Spleen (tissue), 7 donors: Measurements from ENCODE around the gene PGM2.

ENCODE experiments used
- POLR2A ChIP-seq, 3 donors: fragments of 450-650 bp; IDR thresholded peaks; one replicate each; pipeline ENCODE4 v1.5.1; 2017; ENCODE audit warnings: antibody characterized with exemption in 3 of 3, mild to moderate bottlenecking in 1 of 3
- POLR2AphosphoS5 ChIP-seq, 3 donors: sonication (generic); formaldehyde crosslinking; IDR thresholded peaks; one replicate each; pipeline ENCODE4 v1.5.1; 2017; ENCODE audit warnings: antibody characterized with exemption in 3 of 3
- TF ChIP-seq, protein P1 (sequence below), 11 experiments: fragments of 200-600 bp in 7 of 11; fragments of 450-650 bp in 4 of 11; sonication (generic) in 4 of 11; IDR thresholded peaks in 8 of 11; conservative IDR thresholded peaks in 3 of 11; 1 replicate in 7 of 11; 2 replicates in 4 of 11; pipeline versions ENCODE4 v1.4.0 to v1.8.0; 2016 to 2021; ENCODE audit warnings: antibody characterized with exemption in 11 of 11, inconsistent platforms in 4 of 11, mild to moderate bottlenecking in 1 of 11
- donor health status: DM: no; HTN: no; CAD: no; lungs with moderate emphysema.
- donor health status: DM: no; HTN: no; CAD: no.
- donor health status: DM: no; HTN: no; CAD: no.

DNA sequence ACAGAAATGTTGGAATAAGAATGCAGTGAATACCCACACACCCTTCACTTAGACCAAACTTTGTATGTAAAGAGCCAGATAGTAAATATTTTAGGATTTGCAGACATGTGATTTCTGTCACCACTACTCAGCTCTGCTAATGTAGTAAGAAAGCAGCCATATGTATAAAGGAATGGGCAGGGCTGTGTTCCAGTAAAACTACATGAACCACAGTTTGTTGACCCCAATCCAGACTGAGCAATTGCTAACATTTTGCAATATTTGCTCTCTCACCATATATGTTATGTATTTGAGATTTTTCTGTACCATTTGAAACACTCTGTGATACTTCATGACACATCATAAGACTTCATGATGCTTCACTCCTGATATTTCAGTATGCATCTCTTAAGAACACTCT is 32.4 kb downstream of the PGM2 start:
- TF ChIP-seq, protein P1, sequence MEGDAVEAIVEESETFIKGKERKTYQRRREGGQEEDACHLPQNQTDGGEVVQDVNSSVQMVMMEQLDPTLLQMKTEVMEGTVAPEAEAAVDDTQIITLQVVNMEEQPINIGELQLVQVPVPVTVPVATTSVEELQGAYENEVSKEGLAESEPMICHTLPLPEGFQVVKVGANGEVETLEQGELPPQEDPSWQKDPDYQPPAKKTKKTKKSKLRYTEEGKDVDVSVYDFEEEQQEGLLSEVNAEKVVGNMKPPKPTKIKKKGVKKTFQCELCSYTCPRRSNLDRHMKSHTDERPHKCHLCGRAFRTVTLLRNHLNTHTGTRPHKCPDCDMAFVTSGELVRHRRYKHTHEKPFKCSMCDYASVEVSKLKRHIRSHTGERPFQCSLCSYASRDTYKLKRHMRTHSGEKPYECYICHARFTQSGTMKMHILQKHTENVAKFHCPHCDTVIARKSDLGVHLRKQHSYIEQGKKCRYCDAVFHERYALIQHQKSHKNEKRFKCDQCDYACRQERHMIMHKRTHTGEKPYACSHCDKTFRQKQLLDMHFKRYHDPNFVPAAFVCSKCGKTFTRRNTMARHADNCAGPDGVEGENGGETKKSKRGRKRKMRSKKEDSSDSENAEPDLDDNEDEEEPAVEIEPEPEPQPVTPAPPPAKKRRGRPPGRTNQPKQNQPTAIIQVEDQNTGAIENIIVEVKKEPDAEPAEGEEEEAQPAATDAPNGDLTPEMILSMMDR (IDR thresholded peaks at IDR 0.05 in 8 of 11, conservative IDR thresholded peaks at IDR 0.05 in 3 of 11) = no peak
- TF ChIP-seq POLR2A (IDR thresholded peaks at IDR 0.05) = no peak
- no peak for TF ChIP-seq POLR2AphosphoS5 (IDR thresholded peaks at IDR 0.05)
